ENCODE measurements around the gene MOB2.

Gene MOB2

DNA sequence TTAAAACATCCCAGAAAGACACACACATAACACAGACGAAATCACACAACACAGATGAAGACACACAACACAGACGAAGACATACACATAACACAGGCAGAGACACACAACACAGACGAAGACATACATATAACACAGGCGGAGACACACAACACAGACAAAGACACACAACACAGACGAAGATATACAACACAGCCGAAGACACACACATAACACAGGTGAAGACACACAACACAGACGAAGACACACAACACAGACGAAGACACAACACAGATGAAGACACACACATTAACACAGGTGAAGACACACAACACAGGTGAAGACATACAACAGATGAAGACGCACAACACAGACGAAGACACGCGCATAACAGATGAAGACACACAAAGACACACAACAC lies 4.8 kb upstream of the MOB2 start:
- H3K4me2 ChIP-seq (ENCODE audit: low read length), result no peak overlapping the region

DNA sequence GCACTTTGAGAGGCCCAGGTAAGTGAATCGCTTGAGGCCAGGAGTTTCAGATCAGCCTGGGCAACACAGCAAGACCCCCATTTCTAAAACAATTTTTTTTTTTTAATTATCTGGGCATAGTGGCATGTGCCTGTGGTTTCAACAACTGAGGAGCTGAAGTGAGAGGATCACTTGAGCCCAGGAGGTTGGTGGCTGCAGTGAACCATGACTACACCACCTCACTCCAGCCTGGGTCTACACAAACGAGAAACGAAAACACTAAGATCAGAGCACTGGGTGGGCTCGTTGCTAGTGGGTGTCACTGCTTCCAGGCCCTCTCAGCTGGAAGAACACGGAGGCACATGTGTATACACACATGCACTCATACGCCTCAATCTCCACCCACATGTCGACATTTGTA lies 4.1 kb upstream of the MOB2 start:
- no peak overlapping the region for H3K27ac ChIP-seq (ENCODE audit: low read length)
- no peaks in the 10 kb centered on the region for H3K36me3 ChIP-seq (replicated peaks; ENCODE audit: low read depth, low read length)
- H2AFZ ChIP-seq (ENCODE audit: low read depth, low read length), result no peak overlapping the region
- TF ChIP-seq EZH2phosphoT487 (IDR thresholded peaks at IDR 0.05; ENCODE audit: low read depth), result no peak
- TF ChIP-seq, protein P1, sequence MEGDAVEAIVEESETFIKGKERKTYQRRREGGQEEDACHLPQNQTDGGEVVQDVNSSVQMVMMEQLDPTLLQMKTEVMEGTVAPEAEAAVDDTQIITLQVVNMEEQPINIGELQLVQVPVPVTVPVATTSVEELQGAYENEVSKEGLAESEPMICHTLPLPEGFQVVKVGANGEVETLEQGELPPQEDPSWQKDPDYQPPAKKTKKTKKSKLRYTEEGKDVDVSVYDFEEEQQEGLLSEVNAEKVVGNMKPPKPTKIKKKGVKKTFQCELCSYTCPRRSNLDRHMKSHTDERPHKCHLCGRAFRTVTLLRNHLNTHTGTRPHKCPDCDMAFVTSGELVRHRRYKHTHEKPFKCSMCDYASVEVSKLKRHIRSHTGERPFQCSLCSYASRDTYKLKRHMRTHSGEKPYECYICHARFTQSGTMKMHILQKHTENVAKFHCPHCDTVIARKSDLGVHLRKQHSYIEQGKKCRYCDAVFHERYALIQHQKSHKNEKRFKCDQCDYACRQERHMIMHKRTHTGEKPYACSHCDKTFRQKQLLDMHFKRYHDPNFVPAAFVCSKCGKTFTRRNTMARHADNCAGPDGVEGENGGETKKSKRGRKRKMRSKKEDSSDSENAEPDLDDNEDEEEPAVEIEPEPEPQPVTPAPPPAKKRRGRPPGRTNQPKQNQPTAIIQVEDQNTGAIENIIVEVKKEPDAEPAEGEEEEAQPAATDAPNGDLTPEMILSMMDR (IDR thresholded peaks at IDR 0.05; ENCODE audit: low read depth, low read length), result no peak
- H4K20me1 ChIP-seq (ENCODE audit: insufficient read depth, low read length), result peaks cover 52% of the 10 kb centered on the region
- no peak overlapping the region for H3K4me3 ChIP-seq (ENCODE audit: low read length)
- peaks cover 36% of the 10 kb centered on the region for H3K79me2 ChIP-seq (ENCODE audit: low read length)
- H3K9me3 ChIP-seq (ENCODE audit: insufficient read depth, low read length), result no peaks in the 10 kb centered on the region
- no peaks in the 10 kb centered on the region for H3K27me3 ChIP-seq (ENCODE audit: low read depth, low read length)
- H3K9ac ChIP-seq (ENCODE audit: low read length), result no peak overlapping the region
- no peak overlapping the region for H3K4me2 ChIP-seq (ENCODE audit: low read length)
- peaks cover 23% of the 10 kb centered on the region for H3K4me1 ChIP-seq (ENCODE audit: low read length)

More for the DNA sequence above, 4.8 kb upstream of the MOB2 start:
- Histone ChIP-seq H3K4me3 (ENCODE audit: low read length) (no peak overlapping the region), H3K36me3 (replicated peaks; ENCODE audit: low read depth, low read length) (no peaks in the 10 kb centered on the region), H3K4me1 (ENCODE audit: low read length) (peaks cover 22% of the 10 kb centered on the region), H4K20me1 (ENCODE audit: insufficient read depth, low read length) (peaks cover 51% of the 10 kb centered on the region), H3K79me2 (ENCODE audit: low read length) (peaks cover 39% of the 10 kb centered on the region), H3K27ac (ENCODE audit: low read length) (no peak overlapping the region), H3K27me3 (ENCODE audit: low read depth, low read length) (no peaks in the 10 kb centered on the region), H2AFZ (ENCODE audit: low read depth, low read length) (no peak overlapping the region), H3K9me3 (ENCODE audit: insufficient read depth, low read length) (no peaks in the 10 kb centered on the region), H3K9ac (ENCODE audit: low read length) (no peak overlapping the region)
- TF ChIP-seq, protein P1 (IDR thresholded peaks at IDR 0.05; ENCODE audit: low read depth, low read length), result no peak

DNA sequence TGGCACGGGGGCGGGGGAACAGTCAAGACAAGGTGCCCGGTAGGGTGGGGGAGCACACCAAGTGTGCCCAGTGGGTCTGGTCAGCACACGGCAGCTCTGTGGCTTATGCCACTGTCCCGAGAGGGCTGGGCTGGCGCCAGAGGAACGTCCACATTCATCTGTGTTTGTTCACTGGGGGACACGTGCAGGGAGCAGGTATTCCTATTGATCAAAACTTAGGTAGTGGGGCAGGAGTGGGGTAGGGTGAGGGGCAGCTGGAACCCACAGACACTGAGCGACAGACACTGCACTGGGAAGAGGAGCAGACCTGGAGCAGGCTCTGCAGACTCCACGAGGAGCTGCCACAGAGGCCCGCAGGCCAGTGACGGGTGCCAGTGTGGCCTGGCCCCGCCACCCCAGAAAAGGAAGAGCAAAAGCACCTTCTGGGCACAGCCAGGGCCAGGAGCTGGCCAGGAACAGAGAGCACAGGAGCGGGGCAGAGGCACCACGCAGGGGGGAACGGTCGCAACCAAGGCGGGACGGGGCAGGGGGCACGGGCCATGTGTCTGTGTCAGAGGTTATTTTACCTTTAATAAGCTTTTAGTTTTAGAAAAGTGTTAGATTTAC lies 2.1 kb upstream of the MOB2 start:
- Histone ChIP-seq H3K9ac (ENCODE audit: low read length) (no peak overlapping the region), H3K27me3 (ENCODE audit: low read depth, low read length) (no peaks in the 10 kb centered on the region), H3K4me3 (ENCODE audit: low read length) (no peak overlapping the region), H3K4me1 (ENCODE audit: low read length) (peaks cover 15% of the 10 kb centered on the region), H3K27ac (ENCODE audit: low read length) (no peak overlapping the region), H3K36me3 (replicated peaks; ENCODE audit: low read depth, low read length) (no peaks in the 10 kb centered on the region), H3K4me2 (ENCODE audit: low read length) (no peak overlapping the region), H2AFZ (ENCODE audit: low read depth, low read length) (no peak overlapping the region), H4K20me1 (ENCODE audit: insufficient read depth, low read length) (peaks cover 69% of the 10 kb centered on the region), H3K9me3 (ENCODE audit: insufficient read depth, low read length) (no peaks in the 10 kb centered on the region), H3K79me2 (ENCODE audit: low read length) (peaks cover 28% of the 10 kb centered on the region)
- TF ChIP-seq, protein P1 (IDR thresholded peaks at IDR 0.05; ENCODE audit: low read depth, low read length), result no peak
- TF ChIP-seq EZH2phosphoT487 (IDR thresholded peaks at IDR 0.05; ENCODE audit: low read depth), result no peak

DNA sequence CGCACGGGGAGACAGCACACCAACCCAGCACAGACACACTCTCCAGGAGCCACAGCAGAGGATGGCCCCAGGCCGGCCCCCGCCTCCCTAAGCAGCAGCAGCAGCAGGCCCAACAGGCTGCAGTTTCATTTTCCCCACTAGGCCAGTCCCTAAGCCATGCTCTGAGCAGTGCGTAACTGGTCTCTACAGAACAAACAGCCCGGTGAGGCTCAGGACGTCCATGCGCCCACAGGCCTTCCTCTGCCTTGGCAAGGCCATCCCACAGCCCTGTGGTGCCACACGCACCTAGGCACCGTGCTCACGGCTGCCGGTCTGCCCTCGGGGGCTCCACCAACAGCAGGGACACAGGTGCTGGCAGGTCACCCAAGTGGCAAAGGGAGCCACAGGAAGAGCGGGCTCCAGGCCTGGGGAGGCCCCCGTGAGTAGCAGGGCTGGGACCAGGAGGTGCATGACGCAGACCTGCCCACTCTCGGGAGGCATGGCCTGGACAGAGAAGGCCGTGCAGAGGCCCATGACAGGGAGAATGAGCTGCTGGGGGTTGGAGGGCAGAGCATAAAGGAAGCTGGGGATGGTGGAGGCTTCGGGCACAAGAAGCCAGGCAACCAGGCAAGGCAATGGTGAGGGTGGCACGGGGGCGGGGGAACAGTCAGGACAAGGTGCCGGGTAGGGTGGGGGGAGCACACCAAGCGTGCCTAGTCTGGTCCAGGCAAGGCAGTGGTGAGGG lies 1.4 kb upstream of the MOB2 start:
- Histone ChIP-seq H3K79me2 (ENCODE audit: low read length) (peaks cover 25% of the 10 kb centered on the region), H3K4me1 (ENCODE audit: low read length) (peaks cover 9% of the 10 kb centered on the region), H3K4me3 (ENCODE audit: low read length) (no peak overlapping the region), H3K27ac (ENCODE audit: low read length) (no peak overlapping the region), H2AFZ (ENCODE audit: low read depth, low read length) (no peak overlapping the region), H3K36me3 (replicated peaks; ENCODE audit: low read depth, low read length) (no peaks in the 10 kb centered on the region), H3K27me3 (ENCODE audit: low read depth, low read length) (no peaks in the 10 kb centered on the region), H3K9me3 (ENCODE audit: insufficient read depth, low read length) (no peaks in the 10 kb centered on the region), H3K4me2 (ENCODE audit: low read length) (no peak overlapping the region), H3K9ac (ENCODE audit: low read length) (no peak overlapping the region), H4K20me1 (ENCODE audit: insufficient read depth, low read length) (peaks cover 67% of the 10 kb centered on the region)
- no peak for TF ChIP-seq EZH2phosphoT487 (IDR thresholded peaks at IDR 0.05; ENCODE audit: low read depth)
- TF ChIP-seq, protein P1 (IDR thresholded peaks at IDR 0.05; ENCODE audit: low read depth, low read length), result no peak

All from OCI-LY3 (cell line).